Activated naive CD8-positive, alpha-beta T cell treated with anti-CD3 and anti-CD28 coated beads for 36 hours (primary cell): ENCODE measurements around the gene HNF4A. TPM values are rescaled to one million over a fixed set of nuclear protein-coding genes. Genes with fewer than 3 reads are reported as not detected.

Experiments used
- DNase-seq: peaks from one replicate; pipeline ENCODE4 v3.0.0; 2021
- H3K27ac Mint-ChIP-seq: one replicate; pipeline ENCODE4 v1.8.0; 2022; ENCODE audit warnings: mild to moderate bottlenecking, moderate library complexity, mixed read lengths
- H3K27me3 Mint-ChIP-seq: one replicate; pipeline ENCODE4 v1.8.0; 2022; ENCODE audit warnings: mild to moderate bottlenecking, mixed read lengths
- H3K36me3 Mint-ChIP-seq: one replicate; pipeline ENCODE4 v1.8.0; 2021; ENCODE audit warnings: mild to moderate bottlenecking, mixed read lengths
- H3K4me1 Mint-ChIP-seq: one replicate; pipeline ENCODE4 v1.8.0; 2021; ENCODE audit warnings: mixed read lengths
- H3K4me3 Mint-ChIP-seq: one replicate; pipeline ENCODE4 v1.8.0; 2022; ENCODE audit warnings: mild to moderate bottlenecking, moderate library complexity, mixed read lengths
- H3K9me3 Mint-ChIP-seq: one replicate; pipeline ENCODE4 v1.8.0; 2022; ENCODE audit warnings: mixed read lengths
- total RNA-seq, 2 experiments: library from RNA; stranded (reverse); gene quantifications; one replicate each; pipeline ENCODE4 v1.2.3, GENCODE V29; 2021

The HNF4A gene
- total RNA-seq, 2 experiments from 2014 or later = not detected

DNA sequence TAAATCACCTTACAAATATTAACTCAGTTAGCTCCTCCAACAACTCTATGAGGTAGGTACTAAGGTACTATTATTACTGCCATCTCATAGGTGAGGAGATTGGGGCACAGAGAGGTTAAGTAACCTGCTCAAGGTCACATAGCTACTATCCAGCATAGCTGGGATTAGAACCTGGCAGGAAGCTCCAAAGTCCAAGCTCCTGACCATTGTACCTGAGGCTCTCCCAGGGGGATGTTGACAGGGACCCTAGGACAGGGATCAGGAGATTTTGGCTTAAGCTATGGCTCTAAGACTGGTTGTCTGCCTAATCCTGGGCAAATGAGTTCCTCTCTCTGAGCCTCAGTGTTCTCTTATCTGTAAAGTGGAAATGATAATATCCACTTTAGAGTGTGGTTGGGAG lies 59.3 kb downstream of the HNF4A start:
- no peaks in the 10 kb centered on the region for H3K9me3 Mint-ChIP-seq
- H3K4me1 Mint-ChIP-seq = no peaks in the 10 kb centered on the region
- no peak for DNase-seq
- peaks cover 5% of the 10 kb centered on the region for H3K27me3 Mint-ChIP-seq
- no peak overlapping the region for H3K4me3 Mint-ChIP-seq
- H3K27ac Mint-ChIP-seq = no peak overlapping the region
- H3K36me3 Mint-ChIP-seq = no peaks in the 10 kb centered on the region

DNA sequence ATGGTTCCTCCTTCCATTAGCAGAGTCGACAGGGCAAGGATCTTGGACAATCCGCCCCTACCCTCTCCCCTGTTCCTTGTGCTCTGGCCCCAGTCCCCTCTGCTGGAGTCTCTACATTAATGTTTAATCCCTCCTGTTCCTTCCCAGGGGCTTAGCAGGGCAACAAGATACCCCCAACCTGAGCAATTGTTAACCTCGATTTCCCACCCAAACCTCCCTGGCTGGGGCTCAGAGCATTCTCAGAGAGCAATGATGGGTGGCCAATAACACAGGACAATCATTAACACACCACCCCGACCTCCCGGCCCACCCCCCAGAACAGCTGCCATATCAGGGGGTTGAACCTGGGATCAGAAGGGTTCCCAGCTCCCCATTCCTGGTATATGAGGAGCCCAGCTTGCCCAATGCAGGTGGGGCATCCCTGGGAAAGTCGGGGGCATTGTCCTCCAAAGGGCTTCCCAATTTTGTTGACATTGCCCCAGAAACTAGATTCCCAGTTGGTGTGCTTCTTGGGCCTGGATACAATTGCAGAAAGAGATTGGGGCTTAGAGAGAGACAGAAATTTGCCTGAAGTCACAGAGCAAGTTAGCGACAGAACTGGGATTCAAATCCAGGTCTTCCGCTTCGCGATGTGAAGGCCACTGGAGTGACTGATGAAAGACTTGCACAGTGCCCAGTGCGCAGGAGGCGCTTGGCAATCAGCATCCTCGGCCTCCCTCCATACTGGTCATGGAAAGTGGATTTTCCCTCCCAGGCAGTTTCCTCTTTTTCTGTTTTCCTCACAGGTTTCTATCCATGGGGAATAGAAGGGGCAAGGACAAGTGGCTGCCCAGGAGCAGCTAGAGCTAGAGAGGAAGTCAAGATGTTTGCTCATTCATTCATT lies 60.6 kb downstream of the HNF4A start:
- no peaks in the 10 kb centered on the region for H3K4me1 Mint-ChIP-seq
- no peak overlapping the region for H3K4me3 Mint-ChIP-seq
- H3K36me3 Mint-ChIP-seq = no peaks in the 10 kb centered on the region
- no peak for DNase-seq
- H3K9me3 Mint-ChIP-seq = no peaks in the 10 kb centered on the region
- no peak overlapping the region for H3K27ac Mint-ChIP-seq
- H3K27me3 Mint-ChIP-seq = peaks cover 5% of the 10 kb centered on the region

GRCh38 chr20:44418069-44418905 lies 62.8 kb downstream of the HNF4A start:
- H3K4me3 Mint-ChIP-seq = no peak overlapping the region
- H3K27ac Mint-ChIP-seq = no peak overlapping the region
- no peaks in the 10 kb centered on the region for H3K9me3 Mint-ChIP-seq
- no peaks in the 10 kb centered on the region for H3K36me3 Mint-ChIP-seq
- DNase-seq = no peak
- no peaks in the 10 kb centered on the region for H3K27me3 Mint-ChIP-seq
- no peaks in the 10 kb centered on the region for H3K4me1 Mint-ChIP-seq

DNA sequence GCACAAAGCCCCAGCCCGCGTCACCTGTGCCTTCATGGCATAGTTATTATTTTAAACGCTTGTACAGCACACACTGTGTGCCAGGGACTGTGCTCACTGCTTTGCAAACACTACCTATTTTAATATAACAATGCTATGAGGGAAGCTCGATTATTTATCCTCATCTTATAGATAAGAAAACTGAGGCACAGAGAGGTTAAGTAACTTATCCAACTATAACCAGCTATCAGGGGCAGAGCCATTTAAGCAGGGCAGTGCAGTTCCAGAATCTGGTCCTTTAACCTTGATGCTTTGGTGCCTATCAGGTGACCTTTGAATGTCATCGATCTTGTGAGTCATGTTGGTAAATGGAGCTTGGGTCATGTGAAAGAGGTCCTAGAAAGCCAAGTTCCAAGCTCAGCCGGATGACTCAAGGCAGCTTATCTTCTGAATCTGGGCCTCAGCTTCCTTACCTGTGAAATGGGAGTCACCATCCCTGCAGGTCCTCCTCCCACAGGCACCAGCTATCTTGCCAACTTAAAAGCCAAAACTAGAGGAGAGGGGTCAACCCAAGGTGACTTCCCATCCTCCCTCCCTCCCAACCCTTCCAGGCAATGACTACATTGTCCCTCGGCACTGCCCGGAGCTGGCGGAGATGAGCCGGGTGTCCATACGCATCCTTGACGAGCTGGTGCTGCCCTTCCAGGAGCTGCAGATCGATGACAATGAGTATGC lies 63.8 kb downstream of the HNF4A start:
- Mint-ChIP-seq H3K4me3 (no peak overlapping the region), H3K36me3 (no peaks in the 10 kb centered on the region), H3K27me3 (no peaks in the 10 kb centered on the region), H3K4me1 (no peaks in the 10 kb centered on the region), H3K27ac (no peak overlapping the region), H3K9me3 (no peaks in the 10 kb centered on the region)
- no peak for DNase-seq

DNA sequence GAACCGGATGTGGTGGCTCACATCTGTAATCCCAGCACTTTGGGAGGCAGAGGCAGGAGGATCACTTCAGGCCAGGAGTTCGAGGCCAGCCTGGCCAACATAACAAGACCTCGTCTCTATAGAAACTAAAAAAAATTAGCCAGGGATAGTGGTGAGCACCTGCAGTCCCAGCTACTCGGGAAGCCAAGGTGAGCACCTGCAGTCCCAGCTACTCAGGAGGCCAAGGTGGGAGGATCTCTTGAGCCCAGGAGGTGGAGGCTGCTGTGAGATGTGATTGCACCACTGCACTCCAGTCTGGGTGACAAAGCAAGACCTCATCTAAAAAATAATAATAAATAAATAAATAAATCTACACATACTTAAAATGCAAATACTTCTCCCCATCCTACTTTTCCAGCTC lies 65.0 kb downstream of the HNF4A start:
- no peaks in the 10 kb centered on the region for H3K36me3 Mint-ChIP-seq
- no peaks in the 10 kb centered on the region for H3K9me3 Mint-ChIP-seq
- DNase-seq = no peak
- no peaks in the 10 kb centered on the region for H3K4me1 Mint-ChIP-seq
- H3K27ac Mint-ChIP-seq = no peak overlapping the region
- H3K4me3 Mint-ChIP-seq = no peak overlapping the region
- no peaks in the 10 kb centered on the region for H3K27me3 Mint-ChIP-seq

GRCh38 chr20:44422083-44422482 lies 66.6 kb downstream of the HNF4A start:
- H3K36me3 Mint-ChIP-seq = no peaks in the 10 kb centered on the region
- no peaks in the 10 kb centered on the region for H3K27me3 Mint-ChIP-seq
- DNase-seq = no peak
- no peak overlapping the region for H3K4me3 Mint-ChIP-seq
- H3K9me3 Mint-ChIP-seq = no peaks in the 10 kb centered on the region
- no peak overlapping the region for H3K27ac Mint-ChIP-seq
- no peaks in the 10 kb centered on the region for H3K4me1 Mint-ChIP-seq

GRCh38 chr20:44423480-44423879 lies 68.0 kb downstream of the HNF4A start:
- H3K4me3 Mint-ChIP-seq = no peak overlapping the region
- H3K9me3 Mint-ChIP-seq = no peaks in the 10 kb centered on the region
- H3K27me3 Mint-ChIP-seq = no peaks in the 10 kb centered on the region
- H3K27ac Mint-ChIP-seq = no peak overlapping the region
- no peaks in the 10 kb centered on the region for H3K36me3 Mint-ChIP-seq
- no peaks in the 10 kb centered on the region for H3K4me1 Mint-ChIP-seq
- DNase-seq = no peak

GRCh38 chr20:44424039-44424495 lies 68.6 kb downstream of the HNF4A start:
- Mint-ChIP-seq H3K27me3 (no peaks in the 10 kb centered on the region), H3K9me3 (no peaks in the 10 kb centered on the region), H3K27ac (no peak overlapping the region), H3K4me1 (no peaks in the 10 kb centered on the region), H3K36me3 (no peaks in the 10 kb centered on the region), H3K4me3 (no peak overlapping the region)
- DNase-seq = no peak

DNA sequence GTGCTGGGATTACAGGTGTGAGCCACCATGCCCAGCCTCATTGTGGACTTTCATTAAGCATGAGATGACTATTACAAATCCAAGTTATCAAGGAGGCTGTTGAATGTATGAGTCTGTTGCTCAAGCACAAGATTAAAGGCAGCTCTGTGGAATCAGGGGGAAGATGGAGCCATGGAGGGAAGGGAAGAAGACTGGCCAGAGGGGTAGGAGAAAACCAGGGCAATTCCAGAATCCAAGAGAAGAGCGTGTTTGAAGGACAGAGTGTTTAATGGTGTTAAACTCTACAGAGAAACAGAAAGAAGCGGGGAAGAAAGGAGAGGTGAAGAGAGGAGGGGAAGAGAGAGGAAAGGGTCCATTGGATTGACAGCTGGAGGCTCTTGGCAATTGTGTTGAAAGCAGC lies 70.4 kb downstream of the HNF4A start:
- DNase-seq = no peak

GRCh38 chr20:44426879-44427790 lies 71.6 kb downstream of the HNF4A start:
- H3K4me1 Mint-ChIP-seq = no peaks in the 10 kb centered on the region
- H3K9me3 Mint-ChIP-seq = no peaks in the 10 kb centered on the region
- no peak overlapping the region for H3K4me3 Mint-ChIP-seq
- H3K27me3 Mint-ChIP-seq = peaks cover under 1% of the 10 kb centered on the region
- no peak for DNase-seq
- no peaks in the 10 kb centered on the region for H3K36me3 Mint-ChIP-seq
- no peak overlapping the region for H3K27ac Mint-ChIP-seq

More for the DNA sequence above, 70.4 kb downstream of the HNF4A start:
- Mint-ChIP-seq H3K27me3 (no peaks in the 10 kb centered on the region), H3K27ac (no peak overlapping the region), H3K36me3 (no peaks in the 10 kb centered on the region), H3K4me3 (no peak overlapping the region), H3K4me1 (no peaks in the 10 kb centered on the region), H3K9me3 (no peaks in the 10 kb centered on the region)

GRCh38 chr20:44427804-44428173 lies 72.3 kb downstream of the HNF4A start:
- H3K4me1 Mint-ChIP-seq = no peaks in the 10 kb centered on the region
- no peak for DNase-seq
- H3K27ac Mint-ChIP-seq = no peak overlapping the region
- no peak overlapping the region for H3K4me3 Mint-ChIP-seq
- no peaks in the 10 kb centered on the region for H3K36me3 Mint-ChIP-seq
- peaks cover 6% of the 10 kb centered on the region for H3K27me3 Mint-ChIP-seq
- H3K9me3 Mint-ChIP-seq = no peaks in the 10 kb centered on the region

GRCh38 chr20:44428174-44429016 lies 72.9 kb downstream of the HNF4A start:
- Mint-ChIP-seq H3K27me3 (peaks cover 8% of the 10 kb centered on the region), H3K27ac (no peak overlapping the region), H3K4me1 (no peaks in the 10 kb centered on the region), H3K36me3 (no peaks in the 10 kb centered on the region), H3K9me3 (no peaks in the 10 kb centered on the region), H3K4me3 (no peak overlapping the region)
- DNase-seq = no peak

DNA sequence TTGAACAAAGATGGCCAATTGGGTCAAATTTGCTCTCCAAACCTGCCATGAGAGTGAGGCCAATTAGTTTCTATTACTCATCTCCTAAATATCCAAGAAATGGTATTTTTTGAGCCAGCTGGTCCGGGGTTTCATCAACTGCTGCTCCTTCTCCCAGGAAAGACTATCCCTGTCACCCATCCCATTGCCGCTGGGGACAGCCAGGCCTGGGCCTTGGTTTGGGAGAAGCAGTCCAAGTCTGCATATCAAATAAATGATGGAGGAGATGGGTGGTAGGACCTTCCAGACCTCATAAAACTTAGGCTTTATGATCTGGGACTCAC lies 73.5 kb downstream of the HNF4A start:
- Mint-ChIP-seq H3K4me3 (no peak overlapping the region), H3K9me3 (no peaks in the 10 kb centered on the region), H3K27ac (no peak overlapping the region), H3K27me3 (peaks cover 8% of the 10 kb centered on the region), H3K4me1 (no peaks in the 10 kb centered on the region), H3K36me3 (no peaks in the 10 kb centered on the region)
- DNase-seq = no peak
